ENCODE results near the gene VIM.

GRCh38 chr10:17236468-17237148 is 8.6 kb downstream of the VIM start:
- TF ChIP-seq SIN3A (IDR thresholded peaks at IDR 0.05; ENCODE audit: borderline replicate concordance, insufficient read depth, low read length) (no peak), POLR2AphosphoS5 (IDR thresholded peaks at IDR 0.05; ENCODE audit: low read depth, low read length) (no peak; the same call in 1 of the 2 replicates), TAF1 (IDR thresholded peaks at IDR 0.05; ENCODE audit: borderline replicate concordance, insufficient read depth, low read length) (no peak), REST (IDR thresholded peaks at IDR 0.05; ENCODE audit: insufficient read depth in 1 of 2, low read depth in 2 of 2, low read length in 2 of 2) (no peak), FOXP2 (optimal IDR thresholded peaks at IDR 0.05; ENCODE audit: borderline replicate concordance, extremely low read depth, extremely low read length, insufficient read depth) (no peak)

Measured in PFSK-1 (cell line).